DMS79 treated with DMSO at 0.1 percent for 48 hours (cell line): ENCODE data around the gene ACTG1.
"Not testable (repeated sequence)": the region's sequence is repeated elsewhere in the genome, so short reads cannot be mapped to it uniquely, and the experiment has no call there.

Experiments
- DNase-seq: peaks from one replicate; lab custom pipeline; 2025; lab: John Stamatoyannopoulos, UW

The ACTG1 gene

DNA sequence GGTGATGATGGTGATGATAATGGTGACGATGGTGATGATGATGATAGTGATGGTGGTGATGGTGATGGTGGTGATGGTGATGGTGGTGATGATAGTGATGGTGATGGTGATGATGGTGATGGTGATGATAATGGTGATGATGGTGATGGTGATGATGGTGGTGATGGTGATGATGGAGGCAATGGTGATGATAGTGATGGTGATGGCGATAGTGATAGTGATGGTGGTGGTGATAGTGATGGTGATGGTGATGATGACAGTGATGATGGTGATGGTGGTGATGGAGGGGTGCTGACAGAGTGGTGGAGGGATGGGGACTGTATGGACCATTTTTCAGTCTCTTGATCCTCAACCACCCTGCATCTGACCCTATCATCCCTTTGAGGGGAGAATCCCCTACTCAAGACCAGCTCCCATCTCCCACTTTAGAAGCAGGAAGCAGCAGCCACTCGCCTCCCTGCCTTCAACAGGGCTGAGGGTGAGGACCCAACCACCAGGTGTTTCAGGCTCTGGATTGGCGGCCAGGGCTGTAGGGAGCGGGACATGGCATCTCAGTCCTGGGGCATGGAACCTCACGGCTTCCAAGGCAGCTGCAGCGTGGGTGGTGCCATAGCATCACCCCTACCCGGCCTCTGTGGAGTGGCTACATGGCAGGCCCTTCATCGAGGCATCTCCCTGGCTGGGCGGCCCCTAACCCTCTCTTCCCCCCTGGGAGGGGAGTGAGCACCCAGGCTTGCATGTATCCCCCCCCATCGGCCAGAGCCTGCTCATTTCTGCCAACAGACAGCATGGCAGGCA, 20.1 kb upstream of the ACTG1 start:
- DNase-seq, result no peak

DNA sequence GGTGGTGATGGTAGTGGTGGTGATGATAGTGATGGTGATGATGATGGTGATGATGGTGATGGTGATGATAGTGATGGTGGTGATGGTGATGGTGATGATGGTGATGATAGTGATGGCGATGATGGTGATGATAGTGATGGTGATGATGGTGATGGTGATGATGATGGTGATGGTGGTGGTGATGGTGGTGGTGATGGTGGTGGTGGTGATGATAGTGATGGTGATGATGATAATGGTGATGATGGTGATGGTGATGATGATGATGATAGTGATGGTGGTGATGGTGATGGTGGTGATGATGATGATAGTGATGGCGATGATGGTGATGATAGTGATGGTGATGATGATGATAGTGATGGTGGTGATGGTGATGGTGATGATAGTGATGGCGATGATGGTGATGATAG, 19.4 kb upstream of the ACTG1 start:
- not testable (repeated sequence) for DNase-seq

DNA sequence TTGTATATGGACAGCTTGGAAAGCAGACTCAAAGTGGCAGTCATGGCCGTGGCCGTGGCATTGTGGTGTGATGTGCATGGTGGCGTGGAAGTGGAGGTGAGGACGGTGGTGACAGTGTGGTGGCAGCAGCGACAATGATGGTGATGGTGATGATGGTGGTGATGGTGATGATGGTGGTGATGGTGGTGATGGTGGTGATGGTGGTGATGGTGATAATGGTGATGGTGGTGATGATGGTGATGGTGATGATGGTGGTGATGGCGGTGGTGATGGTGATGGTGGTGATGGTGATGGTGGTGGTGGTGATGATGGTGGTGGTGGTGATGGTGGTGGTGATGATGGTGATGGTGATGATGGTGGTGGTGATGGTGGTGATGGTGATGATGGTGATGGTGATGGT, 18.4 kb upstream of the ACTG1 start:
- not testable (repeated sequence) for DNase-seq

DNA sequence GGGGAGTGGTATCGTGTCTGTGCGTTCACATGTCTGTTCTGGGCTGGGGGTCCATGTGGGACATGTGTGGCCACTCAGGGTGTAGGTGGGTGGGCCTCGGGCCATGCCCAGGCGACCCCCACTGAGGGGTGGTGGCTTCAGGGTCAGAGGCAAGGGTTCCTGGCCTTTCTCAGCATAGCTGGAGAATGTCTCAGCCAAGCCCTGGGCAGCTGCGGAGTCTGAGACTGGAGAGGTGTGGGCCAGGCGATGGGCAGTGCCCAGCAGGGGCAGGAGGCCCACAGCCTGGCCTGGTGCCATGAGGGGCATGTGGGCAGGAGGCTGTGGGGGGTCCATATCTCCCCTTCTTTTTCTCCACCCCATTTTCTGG, 16.8 kb upstream of the ACTG1 start:
- DNase-seq, result no peak

DNA sequence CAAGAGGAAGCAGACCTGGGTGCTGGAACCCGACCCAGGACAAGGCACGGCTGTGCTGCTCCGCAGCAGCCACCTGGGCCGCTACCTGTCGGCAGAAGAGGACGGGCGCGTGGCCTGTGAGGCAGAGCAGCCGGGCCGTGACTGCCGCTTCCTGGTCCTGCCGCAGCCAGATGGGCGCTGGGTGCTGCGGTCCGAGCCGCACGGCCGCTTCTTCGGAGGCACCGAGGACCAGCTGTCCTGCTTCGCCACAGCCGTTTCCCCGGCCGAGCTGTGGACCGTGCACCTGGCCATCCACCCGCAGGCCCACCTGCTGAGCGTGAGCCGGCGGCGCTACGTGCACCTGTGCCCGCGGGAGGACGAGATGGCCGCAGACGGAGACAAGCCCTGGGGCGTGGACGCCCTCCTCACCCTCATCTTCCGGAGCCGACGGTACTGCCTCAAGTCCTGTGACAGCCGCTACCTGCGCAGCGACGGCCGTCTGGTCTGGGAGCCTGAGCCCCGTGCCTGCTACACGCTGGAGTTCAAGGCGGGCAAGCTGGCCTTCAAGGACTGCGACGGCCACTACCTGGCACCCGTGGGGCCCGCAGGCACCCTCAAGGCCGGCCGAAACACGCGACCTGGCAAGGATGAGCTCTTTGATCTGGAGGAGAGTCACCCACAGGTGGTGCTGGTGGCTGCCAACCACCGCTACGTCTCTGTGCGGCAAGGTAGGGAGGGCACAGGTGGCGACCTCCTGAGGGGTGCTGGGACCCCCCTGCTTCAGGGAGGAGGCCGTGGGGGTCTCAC, 16.2 kb upstream of the ACTG1 start:
- no peak for DNase-seq

DNA sequence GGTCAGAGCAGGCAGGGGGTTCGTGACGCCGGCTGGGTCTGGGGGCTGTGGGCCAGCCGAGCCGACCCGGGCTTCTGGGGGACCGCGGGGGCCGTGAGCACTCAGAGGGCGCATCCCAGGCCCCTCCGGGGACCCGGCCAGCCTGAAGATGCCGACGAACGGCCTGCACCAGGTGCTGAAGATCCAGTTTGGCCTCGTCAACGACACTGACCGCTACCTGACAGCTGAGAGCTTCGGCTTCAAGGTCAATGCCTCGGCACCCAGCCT, 15.7 kb upstream of the ACTG1 start:
- DNase-seq, result no peak

DNA sequence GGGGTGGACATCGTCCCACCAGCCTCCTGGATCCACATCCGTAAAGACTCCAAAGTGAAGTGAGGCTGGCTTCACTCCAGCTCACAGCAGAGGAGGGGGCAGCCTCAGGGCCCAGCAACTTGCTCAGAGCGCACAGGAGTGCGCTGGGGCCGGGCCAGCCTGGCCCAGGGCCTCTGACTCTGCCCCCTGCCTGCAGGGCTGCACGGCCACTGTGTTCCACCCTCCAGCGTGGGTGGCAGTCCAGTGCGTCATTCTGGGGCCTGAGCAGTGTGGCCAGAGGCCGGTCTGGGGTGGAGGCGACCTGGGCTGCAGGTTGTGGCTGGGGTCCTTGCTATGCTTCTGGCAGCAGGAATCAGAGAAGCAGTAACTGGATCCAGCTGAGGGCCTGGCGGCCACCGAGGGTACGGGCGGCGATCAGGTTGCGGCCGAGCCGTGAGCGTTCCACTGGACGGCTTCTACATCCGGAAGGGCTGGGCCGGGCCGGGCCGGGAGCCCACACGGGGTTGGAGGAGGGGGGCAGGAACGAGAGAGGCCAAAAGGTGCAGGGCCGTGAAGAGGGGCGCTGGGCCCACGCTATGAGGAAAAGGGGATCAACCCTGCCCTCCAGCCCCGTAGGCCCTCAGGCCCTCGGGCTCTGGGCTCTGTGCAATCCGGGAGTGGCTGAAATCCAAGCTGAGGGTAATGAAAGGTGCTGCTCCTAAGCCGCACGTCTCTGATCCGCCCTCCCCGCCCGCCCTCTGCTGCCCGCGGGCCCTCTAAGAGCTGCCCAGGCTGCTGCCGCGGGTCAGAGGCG, 15.2 kb upstream of the ACTG1 start, which contains the start of gene FSCN2:
Gene FSCN2 (plus strand): TSS at position 787 of the 793 bp plus-strand sequence. CDS start 155 bp downstream, outside the sequence.
- DNase-seq, result no peak

DNA sequence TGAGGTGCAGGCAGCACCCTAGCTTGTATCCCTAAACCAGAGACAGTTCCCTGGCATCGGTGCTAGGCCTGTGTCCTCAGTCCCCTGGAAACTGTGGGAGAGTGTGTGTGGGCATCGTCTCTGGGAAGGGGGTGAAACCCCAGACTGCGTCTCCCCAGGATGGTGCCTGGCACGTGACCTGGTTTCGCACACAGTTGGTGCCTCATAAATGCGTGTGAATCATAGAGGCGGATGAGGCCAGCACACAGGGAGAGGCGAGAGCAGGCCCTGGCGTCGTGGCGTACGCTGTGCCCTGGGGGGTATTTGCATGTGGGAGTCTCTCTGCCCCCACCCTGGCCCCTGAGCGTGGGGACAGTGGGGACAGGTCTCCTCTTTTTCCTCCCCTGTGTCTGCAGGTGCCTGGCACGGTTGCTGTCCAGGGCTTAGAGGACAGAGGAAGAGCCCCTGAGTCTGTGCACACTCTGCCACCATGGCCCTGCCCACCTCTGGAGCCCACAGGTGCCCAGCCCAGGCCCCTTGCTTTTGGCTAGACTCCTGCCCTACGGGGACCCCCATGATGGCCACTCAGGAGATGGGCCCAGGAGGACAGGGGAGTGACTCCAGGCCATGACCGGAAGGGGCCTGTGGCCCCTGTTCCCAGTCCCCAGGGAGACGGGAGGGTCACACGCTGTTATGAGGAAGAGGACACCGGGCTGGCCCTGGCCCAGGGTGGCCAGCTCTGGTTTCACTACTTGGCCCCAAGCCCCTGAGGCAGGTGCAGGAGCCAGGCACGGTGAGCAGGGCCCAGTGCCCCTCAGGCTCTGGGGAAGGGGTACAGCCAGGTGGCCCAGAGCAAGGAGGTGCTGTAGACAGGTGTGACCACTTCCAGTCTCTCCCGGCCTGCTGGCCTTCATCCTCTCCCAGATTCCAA, 14.3 kb upstream of the ACTG1 start:
- DNase-seq, result no peak

DNA sequence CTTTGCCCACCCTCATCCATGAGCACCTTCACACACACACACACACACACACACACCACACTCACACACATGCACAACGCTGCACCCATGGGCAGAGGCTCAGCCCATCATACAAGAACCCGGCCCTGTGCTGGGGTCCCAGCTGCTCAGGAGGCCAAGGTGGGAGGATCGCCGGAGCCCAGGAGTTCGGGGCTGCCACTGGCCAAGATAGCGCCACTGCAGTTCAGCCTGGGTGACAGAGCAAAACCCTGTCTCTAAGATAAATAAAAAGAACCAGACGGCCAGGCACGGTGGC, 12.2 kb upstream of the ACTG1 start:
- no peak for DNase-seq

DNA sequence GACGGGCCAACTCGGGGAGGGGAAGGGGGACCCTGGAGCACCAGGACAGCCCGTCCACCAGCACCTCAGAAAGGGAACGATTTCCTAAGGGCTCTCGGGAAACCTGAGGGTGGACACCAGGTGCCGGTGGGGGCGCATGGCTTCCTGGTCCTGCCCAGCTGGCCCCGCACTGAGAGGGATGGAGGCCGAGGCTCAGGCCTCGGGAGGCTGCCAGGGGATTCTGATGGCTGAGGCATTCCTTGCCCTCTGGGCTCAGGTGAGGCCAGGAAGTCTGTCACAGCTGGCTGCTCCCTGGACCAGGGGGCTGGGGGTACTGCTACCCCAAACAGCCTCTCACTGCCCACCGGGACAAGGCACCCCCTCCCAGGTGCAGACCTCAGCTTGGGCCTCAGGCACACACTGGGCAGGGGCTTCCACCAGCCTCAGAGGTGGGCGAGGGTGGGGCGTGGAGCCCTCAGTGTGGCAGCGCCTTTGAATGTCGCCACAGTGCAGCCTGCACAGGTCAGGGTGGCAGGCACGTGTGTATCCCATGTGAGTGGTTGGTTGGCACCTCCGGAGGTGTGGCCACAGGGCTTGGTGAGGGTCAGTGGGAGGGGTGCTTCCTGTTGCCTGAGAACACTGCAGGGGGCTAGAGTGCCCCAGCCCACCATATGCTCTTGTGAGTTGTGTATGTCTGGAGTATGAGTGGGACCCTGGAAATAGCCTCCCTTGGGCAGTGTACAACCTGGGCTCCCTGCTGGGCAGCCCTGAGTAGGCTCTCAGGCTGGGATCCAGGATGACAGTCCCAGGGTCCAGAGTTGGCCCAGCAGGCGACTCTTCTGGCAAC, 11.7 kb upstream of the ACTG1 start:
- no peak for DNase-seq

DNA sequence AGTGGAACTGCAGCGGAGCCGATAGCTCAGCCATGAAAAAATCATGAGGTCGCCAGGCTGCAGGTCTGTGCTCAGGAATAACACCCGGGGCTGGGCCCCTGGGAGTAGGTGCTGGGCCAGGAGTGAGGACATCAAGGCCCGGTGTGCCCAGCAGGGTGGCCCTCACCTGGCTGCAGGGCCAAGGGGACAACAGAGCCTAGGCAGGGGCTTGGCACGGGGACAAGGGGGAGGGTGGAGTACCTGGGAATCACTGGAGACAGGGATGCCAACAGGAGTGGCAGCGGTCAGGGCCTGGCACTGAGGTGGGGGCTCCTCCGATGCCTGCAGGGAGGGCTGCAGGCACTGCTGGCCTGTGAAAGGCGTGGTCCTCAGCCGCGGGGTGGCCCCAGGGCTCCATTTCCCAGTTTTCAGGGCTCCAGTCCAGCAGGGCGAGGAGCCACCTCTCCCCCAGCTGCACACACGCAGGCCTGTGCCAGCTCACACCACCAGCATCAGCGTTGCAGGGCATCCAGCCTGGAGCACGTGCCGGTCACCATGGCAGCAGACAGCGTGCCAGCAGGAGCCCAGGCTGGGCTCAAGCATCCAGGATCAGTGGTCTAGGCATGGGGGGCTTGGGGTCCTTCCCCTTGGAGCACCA, 10.9 kb upstream of the ACTG1 start:
- peak; percentile 51 for DNase-seq

DNA sequence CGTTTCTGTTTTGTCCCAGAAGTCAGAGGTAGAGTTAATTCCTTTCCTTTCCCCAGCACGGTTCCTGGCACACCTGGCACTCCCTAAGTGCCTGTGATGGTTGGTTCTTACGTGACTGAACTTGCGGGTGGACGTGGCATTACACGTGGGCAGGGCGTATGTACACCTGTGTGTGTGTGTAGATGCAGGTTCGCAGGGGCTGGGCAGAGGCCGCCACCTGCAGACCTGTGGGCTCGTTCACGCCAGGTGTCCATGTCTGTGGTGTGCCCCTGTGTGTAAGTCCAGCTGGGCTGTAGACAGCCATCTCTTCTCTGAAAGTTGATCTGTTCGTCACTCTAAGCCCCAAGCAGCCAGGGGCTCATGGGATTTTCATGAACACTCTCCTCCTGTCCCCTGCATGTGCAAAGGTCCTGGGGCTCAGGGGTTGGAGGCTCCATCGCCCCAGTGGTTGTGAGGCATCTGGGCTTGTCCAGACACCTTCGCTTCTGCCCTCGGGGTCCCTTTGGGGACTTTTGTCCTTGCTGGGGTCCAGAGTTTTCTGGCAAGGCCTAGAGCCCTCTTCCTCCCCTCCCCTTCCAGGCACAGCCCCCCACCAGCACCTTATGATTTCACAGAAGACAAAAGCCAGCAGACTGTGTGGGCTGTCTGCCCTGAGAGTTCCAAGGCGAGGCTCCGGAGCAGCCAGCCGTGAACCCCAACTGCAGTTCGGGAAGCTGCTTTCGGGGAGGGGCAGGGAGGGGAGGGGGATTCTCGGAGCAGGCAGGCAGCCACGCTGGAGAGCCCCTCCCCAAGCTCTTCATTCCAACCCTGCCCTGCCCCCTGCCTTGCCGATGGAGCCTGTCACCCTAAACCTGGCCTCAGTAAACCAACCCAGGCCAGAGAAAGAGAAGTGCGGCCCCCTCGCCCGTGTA, 10.1 kb upstream of the ACTG1 start:
- peak; percentile 58 for DNase-seq

DNA sequence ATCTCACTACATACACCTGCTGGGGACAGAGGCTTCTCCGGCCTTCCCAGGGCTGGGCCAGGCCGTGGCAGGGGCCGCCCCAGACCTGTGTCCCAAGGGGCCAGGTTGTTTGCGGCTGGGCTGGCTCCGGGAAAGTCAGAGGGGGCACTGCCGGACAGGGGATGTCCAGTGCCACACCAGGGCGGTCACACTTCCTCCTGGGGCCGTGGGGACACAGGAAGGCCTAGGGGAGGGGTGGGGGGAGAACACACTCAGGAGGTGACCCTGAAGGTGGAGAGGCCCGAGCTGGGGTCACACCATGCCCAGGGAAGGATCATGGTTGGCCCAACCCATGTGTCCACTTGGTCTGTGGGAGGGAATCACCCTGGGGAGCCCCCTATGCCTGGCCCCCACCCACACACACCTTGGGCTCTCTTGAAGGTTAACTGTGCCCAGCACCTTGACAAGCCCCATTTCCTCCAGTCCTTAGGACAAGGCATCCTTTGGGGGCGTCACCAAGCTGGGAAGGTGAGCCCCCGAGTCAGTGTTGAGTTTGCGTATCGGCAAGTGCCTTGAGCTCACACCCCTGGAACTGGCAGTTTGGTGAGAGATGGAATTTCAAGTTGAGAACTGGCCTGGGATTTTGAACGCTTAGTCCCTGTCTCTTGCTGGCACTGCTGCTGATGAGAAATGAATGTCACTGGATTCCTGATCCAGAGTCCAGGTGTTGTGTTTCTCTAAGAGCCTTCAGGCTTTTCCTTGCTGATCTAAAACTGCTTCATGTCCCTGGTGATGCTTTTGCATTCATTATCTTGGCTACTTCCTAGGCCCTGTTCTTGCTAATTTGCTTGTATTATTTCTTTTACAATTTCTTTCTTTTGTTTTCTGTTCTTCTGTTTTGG, 7.7 kb upstream of the ACTG1 start:
- no peak for DNase-seq

DNA sequence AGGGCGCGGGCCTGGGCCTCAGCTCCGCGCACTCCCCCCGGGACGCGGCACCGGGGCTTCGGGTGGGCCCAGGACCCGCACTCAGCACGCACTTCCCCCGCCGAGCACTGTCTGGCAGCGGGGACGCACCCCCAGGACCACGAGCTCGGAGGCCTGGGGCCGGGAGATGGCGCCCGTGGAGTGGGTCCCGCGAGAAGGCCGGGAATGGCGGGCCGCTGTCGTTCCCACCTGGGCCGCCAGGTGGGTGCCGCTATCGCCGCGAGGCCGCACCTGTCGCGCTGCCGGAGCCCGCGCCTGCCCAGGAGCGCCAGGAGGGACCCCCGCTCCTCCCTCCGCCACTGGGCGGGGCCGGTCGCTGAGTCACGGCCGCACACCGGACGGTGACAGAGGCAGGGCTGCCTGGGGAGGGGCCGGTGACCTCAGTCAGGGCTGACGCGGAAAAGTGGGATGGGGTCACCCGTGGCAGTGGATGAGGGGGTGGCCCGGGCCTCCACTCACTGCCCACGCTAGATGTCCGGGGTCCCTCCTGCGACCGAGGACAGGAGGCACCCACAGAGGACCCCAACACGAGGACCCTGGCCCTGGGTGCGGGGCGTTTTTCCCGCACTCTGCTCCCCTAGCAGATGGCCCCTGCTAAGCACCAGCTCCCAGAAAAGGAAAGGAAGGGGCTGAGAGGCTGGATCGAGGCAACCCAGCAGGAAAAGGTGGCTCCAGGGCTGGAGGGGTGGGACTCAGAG, 6.9 kb upstream of the ACTG1 start:
- DNase-seq, result peak; percentile 35

DNA sequence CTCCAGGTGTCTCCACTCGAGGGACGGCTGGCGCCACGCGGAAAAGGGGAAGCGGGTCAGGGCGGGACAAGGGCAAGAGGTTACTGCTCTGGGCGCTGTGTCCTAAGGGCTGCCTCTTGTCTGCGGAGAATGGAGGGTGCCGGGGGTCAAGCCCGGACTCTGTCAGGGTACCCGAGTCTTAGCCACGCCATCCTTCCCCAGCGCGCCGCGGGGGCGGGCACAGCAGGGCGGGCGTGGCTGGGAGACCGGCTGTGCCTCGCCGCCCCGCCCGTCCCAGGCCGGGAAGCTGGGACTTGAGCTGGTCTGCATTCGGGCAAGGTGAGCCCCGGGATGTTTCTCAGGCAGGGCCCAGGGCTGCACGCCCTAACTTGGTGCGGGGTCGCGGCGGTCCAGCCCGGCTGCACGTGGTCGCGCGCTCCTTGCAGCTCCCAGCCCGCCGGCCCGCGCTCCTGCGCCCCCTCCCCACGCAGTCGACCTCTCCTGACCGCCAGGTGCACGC, 6.2 kb upstream of the ACTG1 start:
- no peak for DNase-seq

DNA sequence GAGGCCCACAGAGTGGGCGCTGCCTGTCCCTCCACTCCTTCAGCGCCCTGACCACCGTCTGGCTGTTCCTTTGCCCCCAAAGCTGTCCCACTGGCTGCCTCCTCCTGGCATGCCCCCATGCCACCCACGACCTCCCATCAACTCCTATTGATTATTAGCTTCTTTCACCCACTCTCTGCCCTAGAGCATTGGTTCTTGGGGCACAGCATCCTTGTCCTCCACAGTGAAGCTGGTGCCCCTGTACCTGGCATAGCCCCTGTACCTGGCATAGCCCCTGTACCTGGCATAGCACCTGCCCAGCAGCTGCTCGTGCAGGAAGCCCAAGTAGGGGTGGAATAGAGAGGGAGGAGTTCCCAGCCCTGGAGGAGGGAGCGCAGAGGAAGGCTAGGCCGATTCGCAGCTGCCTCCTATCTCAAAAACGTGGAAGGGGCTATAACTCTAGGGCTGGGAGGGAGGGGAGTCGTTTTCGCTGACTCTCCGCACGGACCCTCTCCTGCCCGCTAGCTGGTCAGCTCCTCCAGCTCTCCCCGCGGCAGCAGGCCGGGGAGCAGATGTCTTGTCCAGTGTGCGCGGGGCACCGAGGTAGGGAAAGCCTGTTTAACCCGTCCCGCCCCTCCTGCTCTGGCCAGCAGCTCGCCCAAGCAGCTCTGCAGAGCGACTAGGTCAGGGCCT, 5.7 kb upstream of the ACTG1 start:
- peak; percentile 18 for DNase-seq
